Measurements from ENCODE around the gene INTS7.

- TF ChIP-seq CTCF (IDR thresholded peaks at IDR 0.05 in 8 of 11, conservative IDR thresholded peaks at IDR 0.05 in 3 of 11) (no peak), POLR2A (IDR thresholded peaks at IDR 0.05) (no peak)
These were observed 4.3 kb downstream of the INTS7 start for GRCh38 chr1:212030936-212031528.
